HUES6 (cell line): ENCODE measurements around the gene PKD2L2.
"Not testable (repeated sequence)": the region's sequence is repeated elsewhere in the genome, so short reads cannot be mapped to it uniquely, and the experiment has no call there.

ENCODE experiments used
- H3K27ac ChIP-seq: 2 replicates; pipeline ENCODE4 v1.7.0; 2013; ENCODE audit warnings: low read depth, mild to moderate bottlenecking, low read length, inconsistent platforms
- H3K27me3 ChIP-seq: 2 replicates; pipeline ENCODE4 v1.6.1; 2013; ENCODE audit warnings: low read length; ENCODE audit not compliant: control insufficient read depth, insufficient read depth
- H3K36me3 ChIP-seq: 2 replicates; pipeline ENCODE4 v1.6.1; 2013; ENCODE audit warnings: low read length; ENCODE audit not compliant: control insufficient read depth, insufficient read depth
- H3K4me1 ChIP-seq: 2 replicates; pipeline ENCODE4 v1.6.1; 2013; ENCODE audit warnings: low read length; ENCODE audit not compliant: control insufficient read depth, insufficient read depth
- H3K4me3 ChIP-seq: 2 replicates; pipeline ENCODE4 v1.5.1; 2013; ENCODE audit warnings: low read depth, low read length
- H3K9ac ChIP-seq: one replicate; pipeline ENCODE4 v1.6.1; 2013; ENCODE audit warnings: mild to moderate bottlenecking, low read length
- H3K9me3 ChIP-seq: 2 replicates; pipeline ENCODE4 v1.6.1; 2013; ENCODE audit warnings: low read depth, low read length; ENCODE audit not compliant: control insufficient read depth, insufficient read depth

Gene PKD2L2

GRCh38 chr5:137888863-137889759 lies at the start of gene PKD2L2:
Gene PKD2L2 (plus strand): TSS chr5:137889457. CDS start chr5:137889492, 35 bp downstream.
- no peaks in the 10 kb centered on the region for H3K27me3 ChIP-seq
- no peaks in the 10 kb centered on the region for H3K9me3 ChIP-seq
- peaks cover 12% of the 10 kb centered on the region for H3K4me1 ChIP-seq
- H3K4me3 ChIP-seq = peak within 1 kb of the TSS; percentile 58
- peak within 1 kb of the TSS; percentile 12; the same call in 1 of the 2 replicates for H3K27ac ChIP-seq
- no peaks in the 10 kb centered on the region for H3K36me3 ChIP-seq
- peak within 1 kb of the TSS; percentile 54 for H3K9ac ChIP-seq

DNA sequence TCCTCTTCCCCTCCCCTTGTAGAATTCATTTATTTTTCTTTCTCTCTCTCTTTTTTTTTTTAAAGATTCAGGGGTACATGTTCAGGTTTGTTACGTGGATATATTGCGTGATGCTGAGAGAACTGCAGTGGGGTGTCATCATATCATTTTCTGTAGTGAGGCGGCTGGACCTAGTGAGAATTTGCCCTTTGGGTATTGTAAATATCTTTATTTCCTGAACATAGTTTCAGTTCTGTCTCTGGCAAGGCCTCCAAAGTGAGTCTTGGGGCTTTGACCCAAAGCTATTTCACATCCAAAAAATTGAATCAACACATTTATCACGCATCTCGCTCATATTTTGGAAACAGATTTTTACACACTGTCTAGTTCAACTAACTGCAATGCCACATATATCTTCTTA lies 47.0 kb upstream of the PKD2L2 start:
- H3K27ac ChIP-seq = no peak overlapping the region
- no peaks in the 10 kb centered on the region for H3K27me3 ChIP-seq
- H3K9ac ChIP-seq = no peak overlapping the region
- H3K4me3 ChIP-seq = no peak overlapping the region
- H3K4me1 ChIP-seq = no peaks in the 10 kb centered on the region
- H3K9me3 ChIP-seq = no peaks in the 10 kb centered on the region
- no peaks in the 10 kb centered on the region for H3K36me3 ChIP-seq

GRCh38 chr5:137843676-137844299 lies 45.5 kb upstream of the PKD2L2 start:
- no peaks in the 10 kb centered on the region for H3K36me3 ChIP-seq
- H3K9me3 ChIP-seq = no peaks in the 10 kb centered on the region
- H3K27me3 ChIP-seq = no peaks in the 10 kb centered on the region
- no peak overlapping the region for H3K4me3 ChIP-seq
- no peak overlapping the region for H3K27ac ChIP-seq
- no peaks in the 10 kb centered on the region for H3K4me1 ChIP-seq
- H3K9ac ChIP-seq = no peak overlapping the region

- Histone ChIP-seq H3K4me1 (no peaks in the 10 kb centered on the region), H3K27me3 (no peaks in the 10 kb centered on the region), H3K4me3 (no peak overlapping the region), H3K9ac (no peak overlapping the region), H3K9me3 (no peaks in the 10 kb centered on the region), H3K27ac (no peak overlapping the region), H3K36me3 (no peaks in the 10 kb centered on the region)
Measured at GRCh38 chr5:137845472-137845871, 43.8 kb upstream of the PKD2L2 start.

- H3K9me3 ChIP-seq = no peaks in the 10 kb centered on the region
- no peak overlapping the region for H3K27ac ChIP-seq
- H3K4me3 ChIP-seq = no peak overlapping the region
- H3K4me1 ChIP-seq = no peaks in the 10 kb centered on the region
- no peaks in the 10 kb centered on the region for H3K27me3 ChIP-seq
- H3K36me3 ChIP-seq = no peaks in the 10 kb centered on the region
- H3K9ac ChIP-seq = no peak overlapping the region
Measured at GRCh38 chr5:137847687-137848086, 41.6 kb upstream of the PKD2L2 start.

DNA sequence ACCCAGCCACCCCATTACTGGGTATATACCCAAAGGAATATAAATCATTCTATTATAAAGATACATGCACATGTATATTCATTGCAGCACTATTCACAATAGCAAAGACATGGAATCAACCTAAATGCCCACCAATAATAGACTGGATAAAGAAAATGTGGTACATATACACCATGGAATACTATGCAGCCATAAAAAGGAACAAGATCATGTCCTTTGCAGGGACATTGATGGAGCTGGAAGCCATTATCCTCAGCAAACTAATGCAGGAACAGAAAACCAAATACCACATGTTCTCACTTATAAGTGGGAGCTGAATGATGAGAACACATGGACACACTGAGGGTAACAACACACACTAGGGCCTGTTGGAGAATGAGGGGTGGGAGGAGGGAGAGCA lies 36.1 kb upstream of the PKD2L2 start:
- not testable (repeated sequence) for H3K27ac ChIP-seq, H3K27me3 ChIP-seq, H3K36me3 ChIP-seq, H3K9ac ChIP-seq, H3K4me3 ChIP-seq, H3K4me1 ChIP-seq, H3K9me3 ChIP-seq

DNA sequence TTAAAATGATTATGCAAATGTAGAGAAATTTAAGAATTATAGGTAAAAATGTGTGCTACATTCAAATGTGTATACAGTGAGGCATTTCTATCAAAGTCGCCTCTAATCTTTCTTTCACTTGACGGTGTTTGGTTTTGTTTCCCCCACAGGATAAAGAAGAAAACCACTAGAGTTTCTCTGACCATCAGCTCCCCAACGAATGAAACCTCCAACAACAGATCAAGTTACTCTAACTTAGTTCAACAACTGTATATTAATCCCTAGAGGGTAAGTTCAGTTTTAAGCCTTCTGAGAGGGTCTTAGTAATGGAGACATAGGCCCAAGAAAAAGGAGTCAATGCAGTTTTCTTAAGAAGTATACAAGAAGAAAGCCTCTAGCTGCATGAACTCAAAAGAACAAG lies 33.1 kb upstream of the PKD2L2 start:
- H3K27me3 ChIP-seq = no peaks in the 10 kb centered on the region
- no peaks in the 10 kb centered on the region for H3K36me3 ChIP-seq
- no peak overlapping the region for H3K9ac ChIP-seq
- no peak overlapping the region for H3K4me3 ChIP-seq
- H3K27ac ChIP-seq = no peak overlapping the region
- no peaks in the 10 kb centered on the region for H3K4me1 ChIP-seq
- peaks cover 2% of the 10 kb centered on the region; the same call in 1 of the 2 replicates for H3K9me3 ChIP-seq

- Histone ChIP-seq H3K27me3 (no peaks in the 10 kb centered on the region), H3K9me3 (peaks cover 2% of the 10 kb centered on the region; the same call in 1 of the 2 replicates), H3K27ac (no peak overlapping the region), H3K9ac (no peak overlapping the region), H3K36me3 (no peaks in the 10 kb centered on the region), H3K4me3 (no peak overlapping the region), H3K4me1 (no peaks in the 10 kb centered on the region)
Measured at GRCh38 chr5:137856916-137857862, 32.1 kb upstream of the PKD2L2 start.

DNA sequence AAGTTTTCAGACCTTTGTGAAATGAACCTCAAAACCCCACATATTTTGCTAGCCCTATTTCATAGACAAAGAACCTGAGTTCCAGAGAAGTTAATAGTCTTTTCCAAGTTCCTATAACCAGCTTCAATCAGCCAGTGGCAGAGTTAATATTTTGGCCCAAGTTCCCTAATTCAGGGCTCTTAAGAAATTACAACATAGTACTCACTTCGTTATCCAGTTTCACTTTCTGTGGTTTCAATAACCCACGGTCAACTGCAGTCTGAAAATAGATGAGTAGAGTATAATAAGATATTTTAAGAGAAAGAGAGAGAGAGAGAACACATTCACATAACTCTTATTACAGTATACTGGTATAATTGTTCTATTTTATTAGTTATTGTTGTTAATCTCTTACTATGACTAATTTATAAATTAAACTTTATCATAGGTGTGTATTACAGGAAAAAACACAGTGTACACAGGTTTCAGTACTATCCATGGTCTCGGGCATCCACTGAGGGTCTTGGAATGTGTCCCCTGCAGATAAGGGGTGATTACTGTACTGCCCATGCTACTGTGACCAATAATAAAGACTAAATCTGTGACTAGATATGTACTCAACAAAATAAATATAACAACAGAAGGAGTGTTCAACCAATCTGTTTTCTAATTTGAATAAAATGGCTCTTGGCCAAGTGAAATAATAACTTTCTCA lies 30.9 kb upstream of the PKD2L2 start:
- no peaks in the 10 kb centered on the region for H3K9me3 ChIP-seq
- H3K9ac ChIP-seq = no peak overlapping the region
- H3K36me3 ChIP-seq = no peaks in the 10 kb centered on the region
- no peak overlapping the region for H3K27ac ChIP-seq
- no peaks in the 10 kb centered on the region for H3K4me1 ChIP-seq
- H3K27me3 ChIP-seq = no peaks in the 10 kb centered on the region
- no peak overlapping the region for H3K4me3 ChIP-seq

GRCh38 chr5:137858954-137859353 lies 30.3 kb upstream of the PKD2L2 start:
- no peak overlapping the region for H3K9ac ChIP-seq

More at GRCh38 chr5:137858954-137859353, 30.3 kb upstream of the PKD2L2 start:
- Histone ChIP-seq H3K4me3 (no peak overlapping the region), H3K27ac (no peak overlapping the region), H3K9me3 (no peaks in the 10 kb centered on the region), H3K27me3 (no peaks in the 10 kb centered on the region), H3K4me1 (no peaks in the 10 kb centered on the region), H3K36me3 (no peaks in the 10 kb centered on the region)
